SHP77 (cell line): ENCODE measurements around the gene GOT2.
"Not testable (repeated sequence)": the region's sequence is repeated elsewhere in the genome, so short reads cannot be mapped to it uniquely, and the experiment has no call there.

Experiments
- DNase-seq, 2 experiments: peaks; one replicate each; lab custom pipeline; 2025; lab: John Stamatoyannopoulos, UW

GOT2 gene

DNA sequence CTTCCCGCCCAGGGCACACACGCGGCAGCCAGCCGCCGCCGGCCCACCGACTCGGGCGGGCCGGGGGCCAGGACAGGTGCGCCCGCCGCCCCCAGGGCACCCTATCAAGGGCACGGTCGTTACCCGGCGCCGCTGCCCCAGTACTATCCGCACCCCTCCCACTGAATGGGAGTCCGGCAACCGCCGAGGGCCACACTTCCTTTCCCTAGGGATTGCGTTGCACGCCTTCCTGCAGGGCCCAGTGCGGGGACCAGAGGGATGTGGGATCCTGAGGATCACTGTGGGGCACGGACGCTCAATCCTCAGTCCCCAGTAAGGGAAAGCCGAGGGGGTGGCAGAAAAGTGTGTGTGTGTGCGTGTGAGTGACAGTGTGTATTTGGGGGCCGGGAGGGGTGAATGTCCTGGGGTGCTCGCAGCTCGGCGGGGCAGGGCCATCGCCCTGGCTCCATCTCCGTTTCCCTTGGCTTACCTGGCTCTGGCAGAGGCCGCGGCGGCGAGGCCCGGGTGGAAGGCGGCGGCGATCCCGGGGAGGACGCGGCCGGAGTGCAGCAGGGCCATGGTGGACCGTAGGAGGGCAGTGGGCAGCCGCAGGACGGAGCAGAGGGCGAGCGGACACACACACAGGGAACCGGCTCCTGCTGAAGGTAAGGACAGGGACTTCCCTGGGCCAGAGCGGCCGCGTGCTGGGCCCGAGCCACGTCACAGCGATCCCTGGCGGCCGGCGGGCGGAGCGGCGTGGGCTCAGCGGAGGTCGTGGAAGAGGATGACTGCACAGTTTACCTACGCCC is at the start of gene GOT2:
TSS of gene GOT2 (minus strand) at position 646 of the 788 bp plus-strand sequence. CDS start at position 558, 88 bp downstream.
- peak; percentile 72 to 86 for DNase-seq

DNA sequence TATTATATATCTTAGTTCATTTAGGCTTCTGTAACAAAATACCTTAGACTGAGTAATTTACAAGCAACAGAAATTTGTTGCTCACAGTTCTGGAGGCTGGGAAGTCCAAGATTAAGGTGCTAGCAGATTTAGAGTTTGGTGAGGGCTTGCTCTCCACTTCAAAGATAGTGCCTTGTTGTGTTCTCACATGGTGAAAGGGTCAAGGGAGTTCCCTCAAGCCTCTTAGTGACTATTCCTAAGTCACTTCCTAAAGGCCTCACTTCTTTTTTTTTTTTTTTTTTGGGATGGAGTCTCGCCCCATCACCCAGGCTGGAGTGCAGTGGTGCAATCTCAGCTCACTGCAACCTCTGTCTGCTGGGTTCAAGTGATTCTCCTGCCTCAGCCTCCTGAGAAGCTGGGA is 45.2 kb upstream of the GOT2 start:
- not testable (repeated sequence) for DNase-seq

DNA sequence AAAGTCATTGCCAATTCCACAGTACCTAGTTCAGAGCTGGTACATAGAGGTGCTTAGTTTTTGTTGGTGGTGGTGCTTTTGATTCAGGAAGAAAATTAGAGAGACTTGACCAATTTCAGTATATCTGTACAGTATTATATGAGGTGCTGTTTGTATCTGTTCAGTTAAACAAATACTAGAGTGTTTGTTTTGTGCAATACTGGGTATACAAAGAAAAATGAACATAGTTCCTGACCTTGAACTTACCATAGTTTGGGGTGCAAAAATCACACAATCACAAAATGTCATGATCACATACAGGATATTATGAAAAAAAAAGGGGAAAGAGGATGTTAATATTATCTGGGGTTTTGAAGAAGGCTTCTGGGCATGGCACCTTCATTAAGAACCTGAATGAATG is 39.8 kb upstream of the GOT2 start:
- no peak for DNase-seq

DNA sequence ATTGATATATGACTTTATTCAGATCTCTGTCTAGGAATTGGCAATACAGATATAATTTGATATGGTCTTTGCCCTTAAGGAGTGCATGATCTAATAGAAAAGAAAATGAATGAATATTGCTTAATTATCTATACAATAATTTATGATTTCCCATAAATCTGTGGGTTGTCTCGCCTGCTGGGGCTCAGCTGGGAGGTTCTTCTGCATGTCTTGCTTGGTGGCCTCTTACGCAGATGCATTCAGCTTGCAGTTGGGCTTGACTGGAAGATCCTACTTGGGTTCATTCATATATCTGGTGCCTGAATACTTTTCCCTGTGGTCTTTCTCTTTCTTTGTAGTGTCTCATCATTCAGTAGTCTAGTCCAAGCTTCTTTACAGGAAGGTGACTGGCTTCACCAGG is 34.0 kb upstream of the GOT2 start:
- DNase-seq, result no peak

DNA sequence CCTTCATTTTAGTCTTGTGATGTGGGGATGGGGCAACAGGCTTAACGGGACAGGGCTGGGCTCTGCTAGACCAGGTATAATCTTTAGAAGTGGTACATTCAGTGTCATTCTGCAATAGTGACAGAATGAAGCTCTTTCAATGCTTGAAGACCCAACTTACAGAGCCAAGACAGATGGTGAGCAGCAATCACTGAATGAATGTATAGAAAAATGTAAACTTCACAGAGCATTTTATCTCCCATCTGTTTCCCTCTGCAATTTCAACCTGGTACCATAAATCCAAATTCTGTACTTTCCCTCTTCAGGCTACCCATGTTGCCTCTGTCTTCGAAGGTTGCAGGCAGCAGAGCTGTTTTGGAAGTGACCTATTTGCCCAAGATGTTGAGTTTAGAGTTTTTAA is 33.5 kb upstream of the GOT2 start:
- no peak for DNase-seq

DNA sequence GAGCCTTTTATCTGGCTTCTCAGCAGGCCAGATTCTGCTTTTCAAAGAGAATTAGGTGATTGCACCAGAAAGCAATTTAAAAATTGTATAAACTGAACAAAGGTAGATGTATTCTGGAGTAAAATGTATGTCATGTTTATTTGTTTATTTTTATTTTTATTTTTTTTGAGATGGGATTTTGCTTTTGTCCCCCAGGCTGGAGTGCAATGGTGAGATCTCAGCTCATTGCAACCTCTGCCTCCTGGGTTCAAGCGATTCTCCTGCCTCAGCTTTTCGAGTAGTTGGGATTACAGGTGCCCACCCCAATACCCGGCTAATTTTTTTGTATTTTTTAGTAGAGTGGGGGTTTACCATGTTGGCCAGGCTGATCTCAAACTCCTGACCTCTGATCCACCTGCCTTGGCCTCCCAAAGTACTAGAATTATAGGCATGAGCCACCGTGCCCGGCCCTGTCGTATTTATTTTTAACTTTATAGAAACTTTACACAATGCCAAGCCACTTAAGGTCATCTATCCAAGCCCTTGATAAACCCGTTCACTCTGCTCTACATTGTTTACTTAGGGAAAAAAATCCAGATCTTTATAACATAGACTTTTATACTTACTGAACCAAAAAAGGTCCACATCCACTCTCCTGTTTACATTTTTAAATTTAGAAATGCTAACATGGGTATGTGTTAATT is 22.7 kb upstream of the GOT2 start:
- DNase-seq, result no peak

DNA sequence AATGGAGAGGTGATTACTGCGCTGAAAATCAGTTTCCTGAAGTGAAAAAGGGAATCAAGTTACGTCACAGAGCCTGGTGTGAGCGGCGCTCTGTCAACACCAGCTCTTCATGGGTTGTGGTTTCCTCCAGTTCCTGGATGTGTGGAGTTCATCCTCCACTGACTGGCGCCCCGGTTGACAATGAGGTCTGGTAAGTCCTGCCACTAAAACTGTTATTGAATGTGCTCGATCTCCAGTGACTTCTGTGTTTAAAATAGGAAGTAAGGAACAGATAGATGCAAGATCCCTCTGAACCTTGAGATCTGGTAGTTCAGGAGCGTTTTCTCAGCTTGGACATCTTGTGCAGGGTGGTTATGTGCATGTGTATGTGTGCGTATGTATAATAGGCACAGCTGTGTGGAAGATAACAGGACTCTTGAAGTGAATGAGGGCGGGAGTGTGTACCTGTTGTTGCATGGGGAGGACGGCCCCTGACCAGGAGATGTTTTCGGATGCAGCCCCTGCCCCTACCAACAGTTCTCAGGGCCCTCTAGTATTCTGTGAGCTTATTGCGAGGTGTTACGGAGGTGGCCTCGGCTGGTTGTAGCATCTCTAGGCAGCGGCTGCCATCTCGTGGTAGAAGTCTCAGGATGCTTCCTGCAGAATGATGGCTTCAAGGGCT is 22.0 kb upstream of the GOT2 start:
- peak; percentile 69 to 78 for DNase-seq

DNA sequence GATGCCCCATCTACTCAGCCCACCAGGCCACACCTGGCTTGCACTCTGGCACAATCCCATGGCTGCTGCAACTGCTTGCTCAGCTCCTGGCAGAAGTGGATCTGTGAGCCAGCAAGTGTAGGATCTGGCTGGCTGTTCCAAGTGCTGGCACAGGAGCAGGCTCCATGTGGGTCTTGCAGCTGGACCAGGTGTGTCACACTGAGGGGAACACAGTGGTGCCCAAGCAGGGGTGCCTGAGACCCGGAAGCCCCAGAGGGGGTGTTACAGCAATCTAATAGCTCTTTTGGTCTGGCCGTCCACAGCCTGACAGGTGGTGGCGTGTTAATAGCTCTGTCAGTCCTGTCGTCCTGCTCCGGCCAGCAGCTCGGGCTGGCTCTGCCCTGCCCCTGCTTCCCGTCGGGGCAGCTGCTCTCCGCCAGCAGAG is 19.6 kb upstream of the GOT2 start:
- DNase-seq, result peak in 1 of 2 experiments; percentile 35

DNA sequence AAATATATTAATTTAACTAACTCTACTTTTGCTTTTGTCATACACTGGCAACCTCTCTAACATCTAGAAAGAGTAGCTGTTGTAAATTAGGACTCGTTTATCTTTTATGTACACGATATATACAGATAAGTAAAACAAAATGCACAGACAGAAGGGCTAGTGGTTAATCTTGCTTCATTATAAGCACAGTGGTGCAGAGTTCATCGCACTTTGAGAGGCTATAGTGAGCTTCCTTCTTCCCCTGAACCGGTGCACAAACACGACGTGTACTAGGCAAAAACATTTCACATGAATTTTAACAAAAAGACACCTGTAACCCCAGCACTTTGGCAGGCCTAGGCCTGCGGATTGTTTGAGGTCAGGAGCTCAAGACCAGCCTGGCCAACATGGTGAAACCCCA is 10.4 kb upstream of the GOT2 start:
- no peak for DNase-seq

DNA sequence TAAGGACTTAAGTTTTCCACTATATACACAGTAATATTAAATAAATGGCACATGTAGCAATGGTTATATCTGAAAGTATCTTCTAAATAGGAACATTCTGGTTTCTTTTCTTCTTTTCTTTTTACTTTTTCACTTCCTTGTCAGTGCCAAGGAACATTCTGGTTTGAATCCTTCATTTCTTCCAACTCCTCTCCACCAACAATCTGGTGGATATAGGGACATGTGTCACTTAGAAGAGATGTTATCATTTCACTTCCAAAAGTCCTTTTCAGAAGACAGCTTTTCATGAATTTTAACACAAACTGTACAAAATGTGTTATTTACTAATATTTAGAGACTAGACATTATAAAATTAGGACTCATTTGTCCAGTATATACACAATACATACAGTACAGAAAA is 7.9 kb upstream of the GOT2 start:
- no peak for DNase-seq

DNA sequence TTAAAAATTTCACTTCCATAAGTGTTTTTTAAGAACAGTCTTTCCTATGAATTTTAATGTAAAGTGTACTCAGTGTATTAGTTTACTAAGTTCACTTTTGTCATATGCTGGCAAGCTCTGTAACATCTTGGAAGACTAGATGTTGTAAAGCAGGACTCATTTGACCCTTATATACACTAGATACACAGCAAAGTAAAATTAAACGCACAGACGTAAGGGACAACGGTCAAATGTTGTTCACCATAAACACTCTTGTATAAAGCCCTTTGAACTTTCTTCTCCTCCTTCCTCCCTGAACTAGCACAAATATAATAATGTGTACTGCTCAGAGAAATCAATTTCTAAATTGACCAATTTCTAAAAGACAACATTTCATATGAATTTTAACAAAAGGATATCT is 7.0 kb upstream of the GOT2 start:
- DNase-seq, result no peak

DNA sequence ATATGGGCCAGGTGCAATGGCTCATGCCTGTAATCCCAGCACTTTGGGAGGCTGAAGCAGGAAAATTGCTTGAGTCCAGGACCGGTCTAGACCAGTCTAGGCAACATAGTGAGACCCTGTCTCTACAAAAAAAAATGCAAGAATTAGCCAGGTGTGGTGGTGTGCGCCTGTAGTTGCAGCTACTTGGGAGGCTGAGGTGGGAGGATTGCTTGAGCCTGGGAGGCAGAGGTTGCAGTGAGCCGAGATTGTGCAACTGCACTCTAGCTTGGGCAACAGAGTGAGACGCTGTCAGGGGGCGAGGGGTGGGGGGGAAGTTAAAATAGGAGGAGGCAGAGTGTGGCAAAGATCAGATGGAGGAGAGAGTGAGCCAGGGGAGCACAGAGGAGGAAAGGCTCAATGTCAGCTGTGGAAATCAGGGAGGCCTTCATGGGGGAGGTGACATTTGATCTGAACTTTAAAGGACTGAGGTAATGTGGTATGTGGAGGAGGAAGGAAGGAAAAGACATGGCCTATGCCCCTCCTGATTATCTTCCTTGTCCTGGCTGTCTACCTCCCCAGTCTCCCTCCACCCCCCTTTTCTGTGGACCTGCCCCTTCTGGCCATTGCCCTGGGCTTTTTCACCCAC is 4.7 kb upstream of the GOT2 start:
- DNase-seq, result no peak

DNA sequence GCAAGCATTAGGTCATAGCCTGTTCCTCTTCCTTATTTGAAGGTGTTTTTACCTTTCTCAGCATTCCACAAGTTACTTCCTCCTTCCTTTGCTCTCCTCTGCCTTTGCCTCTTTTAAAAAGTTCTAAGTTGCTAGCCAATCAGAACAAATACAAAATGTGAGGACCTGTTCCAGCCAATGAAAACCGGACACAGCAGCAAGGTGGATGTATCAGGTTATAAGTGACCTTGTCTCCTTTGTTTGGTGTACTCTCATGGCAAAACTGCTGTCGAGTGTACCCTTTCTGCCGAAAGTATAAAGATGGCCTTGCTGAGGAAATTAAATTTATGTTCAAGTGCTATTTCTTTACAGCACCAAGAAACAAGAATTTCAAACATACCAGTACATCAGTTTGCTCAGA is 2.2 kb upstream of the GOT2 start:
- not testable (repeated sequence) for DNase-seq

DNA sequence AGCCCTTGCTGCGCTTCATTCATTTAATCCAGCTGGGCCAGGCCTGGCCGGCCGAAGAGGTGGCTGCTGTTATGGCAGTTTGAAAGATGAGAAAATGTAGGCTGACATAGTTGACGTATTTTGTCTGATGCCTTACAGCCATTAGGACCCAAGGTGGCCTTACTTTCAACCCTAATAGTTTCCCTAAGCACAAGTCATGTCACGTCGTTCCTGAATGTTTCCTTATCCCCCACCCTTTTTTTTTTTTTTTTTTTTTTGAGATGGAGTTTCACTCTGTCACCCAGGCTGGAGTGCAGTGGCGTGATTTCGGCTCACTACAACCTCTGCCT is 307 bp upstream of the GOT2 start:
- DNase-seq, result no peak

DNA sequence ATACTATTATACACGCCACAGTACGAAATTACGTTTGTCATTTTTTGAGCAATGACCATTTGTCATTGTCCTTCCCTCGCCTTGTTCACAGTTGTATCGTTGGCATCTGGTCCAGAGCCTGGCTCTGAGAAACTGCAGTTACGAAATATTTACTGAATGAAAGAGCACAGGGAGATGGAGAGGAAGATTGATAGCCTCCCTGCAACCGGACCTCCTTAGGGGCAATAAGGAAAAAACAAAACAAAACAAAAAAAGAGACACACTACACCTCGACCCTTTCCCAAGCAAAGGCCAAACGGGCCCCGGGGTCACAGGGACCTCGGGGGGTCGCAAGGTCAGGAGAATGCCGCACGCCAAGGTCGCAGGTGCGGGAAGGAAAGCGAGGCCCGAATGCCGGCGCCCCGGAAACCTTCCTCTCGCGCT is 857 bp downstream of the GOT2 start:
- DNase-seq, result no peak

DNA sequence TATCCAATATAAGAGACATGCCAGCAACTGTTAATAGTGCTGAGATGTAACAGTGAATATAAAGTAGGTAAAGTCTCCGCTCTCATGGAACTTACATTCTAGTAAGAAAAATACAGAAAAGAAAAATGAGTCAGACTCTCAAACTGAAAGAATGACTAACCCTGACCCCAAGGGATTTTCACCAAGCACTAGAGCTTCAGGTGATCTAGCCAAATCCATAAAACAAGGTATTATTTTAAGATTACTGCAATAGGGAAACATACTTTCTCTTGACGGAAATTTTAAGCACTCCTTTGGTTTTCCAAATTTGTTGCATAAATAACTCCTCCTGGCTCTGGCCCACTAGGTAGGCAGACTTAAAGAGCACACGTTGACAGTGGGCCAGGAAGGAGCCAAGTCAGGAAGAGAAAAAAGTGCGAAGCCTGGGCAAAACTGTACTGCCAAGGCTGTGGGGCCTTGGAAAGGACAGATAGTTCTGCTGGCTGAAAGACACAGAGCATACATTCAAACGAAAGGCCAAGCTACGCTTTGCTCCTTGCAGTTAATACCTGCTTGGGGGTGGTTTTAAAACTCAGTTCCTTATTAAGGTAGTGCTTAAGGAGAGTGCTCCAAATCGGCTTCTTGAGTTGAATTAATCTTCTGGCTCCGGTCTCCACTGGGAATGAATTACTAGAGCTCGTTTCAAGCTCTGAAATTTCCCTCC is 1.4 kb downstream of the GOT2 start:
- no peak for DNase-seq

DNA sequence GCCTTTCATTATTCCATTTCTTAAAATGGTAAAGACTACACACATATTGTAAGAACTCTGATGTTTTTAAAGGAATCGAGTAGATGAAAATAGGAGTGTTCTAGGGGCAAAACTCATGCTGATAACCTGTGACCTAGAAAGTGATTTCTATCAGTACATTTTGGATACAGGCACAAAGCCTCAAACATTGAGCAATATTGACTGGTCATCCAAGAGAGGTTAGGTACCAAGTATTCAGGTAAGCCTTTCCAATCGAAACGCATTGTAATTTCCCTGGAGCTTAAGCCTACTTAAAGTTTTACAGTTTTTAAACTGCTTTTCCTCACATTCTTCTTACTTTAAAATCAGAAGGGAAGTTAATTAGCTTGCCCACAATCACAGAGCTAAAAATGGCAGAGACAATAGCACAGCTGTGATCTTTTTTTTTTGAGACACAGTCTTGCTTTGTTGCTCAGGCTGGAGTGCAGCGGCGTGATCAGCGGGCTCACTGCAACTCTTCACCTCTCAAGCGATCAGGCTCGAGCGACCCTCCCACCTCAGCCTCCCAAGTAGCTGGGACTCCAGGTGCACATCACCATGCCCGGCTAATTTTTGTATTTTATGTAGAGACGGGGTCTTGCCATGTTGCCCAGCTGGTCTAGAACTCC is 3.3 kb downstream of the GOT2 start:
- DNase-seq, result no peak

DNA sequence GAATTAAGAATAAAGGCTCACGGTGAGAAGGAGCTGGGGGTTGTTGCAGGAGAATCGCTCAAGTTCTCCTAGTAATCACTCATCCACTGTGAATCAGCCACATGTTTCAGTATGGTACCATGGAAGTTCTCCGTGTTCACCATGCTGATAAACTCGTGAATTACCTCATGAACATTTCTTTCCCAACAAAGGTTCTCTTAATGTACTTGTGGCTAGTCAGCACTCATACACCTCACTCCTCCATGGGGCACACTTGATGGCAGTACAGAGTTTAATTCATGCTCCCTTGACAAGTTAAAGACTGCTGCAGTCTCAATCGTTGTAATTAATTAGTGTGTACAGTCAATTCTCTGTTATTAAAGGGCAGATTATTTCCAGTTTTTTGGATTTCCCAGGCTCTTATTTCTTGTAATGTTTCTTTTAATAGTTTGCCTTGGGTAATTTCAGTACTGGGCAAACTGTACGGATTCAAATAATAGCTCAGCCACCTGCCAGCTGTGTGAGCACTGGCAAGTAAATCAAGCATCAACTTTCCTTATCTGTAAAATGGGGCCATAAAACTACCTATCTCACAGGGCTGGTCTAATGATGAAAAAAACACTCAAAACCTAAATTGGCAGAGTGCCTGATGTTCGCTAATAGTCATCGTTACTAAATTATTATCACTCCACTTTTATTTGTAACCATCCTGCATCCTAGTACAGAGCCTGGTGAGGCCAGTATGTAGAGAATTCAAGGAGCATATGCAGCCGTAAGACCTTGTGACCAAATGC is 6.1 kb downstream of the GOT2 start:
- no peak for DNase-seq

DNA sequence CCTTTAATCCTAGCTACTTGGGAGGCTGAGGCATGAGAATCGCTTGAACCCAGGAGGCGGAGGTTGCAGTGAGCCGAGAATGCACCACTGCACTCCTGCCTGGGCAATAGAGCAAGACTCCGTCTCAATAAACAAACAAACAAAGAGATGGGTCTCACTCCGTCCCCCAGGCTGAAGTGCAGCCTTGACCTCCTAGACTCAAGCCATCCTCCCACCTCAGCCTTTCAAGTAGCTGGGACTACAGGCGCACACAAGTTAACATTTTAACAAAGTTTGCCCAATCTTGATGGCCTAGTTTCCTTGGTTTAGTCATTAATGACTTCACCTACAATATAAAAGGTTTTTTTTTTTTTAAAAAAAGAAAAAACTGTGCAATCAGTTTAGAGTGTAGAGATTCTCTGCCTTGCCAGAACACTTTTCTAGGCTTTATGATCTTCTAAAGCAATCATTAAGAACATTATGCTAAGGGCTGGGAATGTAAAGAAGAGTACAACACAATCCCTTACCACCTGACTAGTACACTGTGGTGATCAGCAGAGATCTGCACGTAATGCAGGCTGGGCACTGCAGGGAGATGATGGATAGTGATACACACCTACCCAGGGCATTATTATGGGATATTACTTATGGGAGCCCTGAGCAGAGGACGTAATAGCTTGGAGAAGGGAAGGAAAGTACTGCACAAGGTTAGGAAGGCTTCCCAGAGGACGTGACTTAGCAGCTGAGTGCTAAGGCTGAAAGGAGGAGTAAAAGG is 6.9 kb downstream of the GOT2 start:
- no peak for DNase-seq

DNA sequence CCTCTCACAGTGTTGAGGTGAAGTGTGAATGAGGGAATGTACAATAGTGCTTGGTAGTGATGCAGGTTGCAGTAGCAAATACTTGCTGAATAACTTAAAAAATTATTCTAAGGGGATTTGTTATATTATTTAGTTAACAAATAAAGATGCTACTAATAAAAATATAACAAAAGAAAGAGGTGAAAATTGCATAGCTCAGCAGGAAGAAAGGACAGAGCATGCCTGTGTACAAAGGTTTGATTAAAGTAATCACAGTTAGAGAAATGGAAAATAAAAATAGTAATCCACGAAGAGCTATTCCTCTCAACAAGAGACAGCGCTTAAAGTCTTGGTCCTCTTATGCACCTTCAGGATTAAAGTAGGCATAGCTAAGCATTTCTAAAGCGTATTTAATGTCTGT is 11.0 kb downstream of the GOT2 start:
- DNase-seq, result no peak
